Hepatocyte (in vitro differentiated cells): Measurements from ENCODE around the gene TMEM174.

Experiments
- EZH2 ChIP-seq: fragments of 200-600 bp; sonication (generic); IDR thresholded peaks from 2 replicates; pipeline ENCODE4 v1.6.1; 2016; ENCODE audit warnings: antibody characterized with exemption, mild to moderate bottlenecking, borderline replicate concordance
- EZH2phosphoT487 ChIP-seq: fragments of 200-600 bp; sonication (generic); IDR thresholded peaks from one replicate; pipeline ENCODE4 v1.6.1; 2018; ENCODE audit warnings: antibody characterized with exemption, mild to moderate bottlenecking, low read depth, moderate library complexity; ENCODE audit not compliant: unreplicated experiment, severe bottlenecking
- TF ChIP-seq, protein P1 (sequence below): fragments of 200-600 bp; sonication (generic); IDR thresholded peaks from 2 replicates; pipeline ENCODE4 v1.5.1; 2016; ENCODE audit warnings: antibody characterized with exemption, mild to moderate bottlenecking; ENCODE audit not compliant: poor library complexity

DNA sequence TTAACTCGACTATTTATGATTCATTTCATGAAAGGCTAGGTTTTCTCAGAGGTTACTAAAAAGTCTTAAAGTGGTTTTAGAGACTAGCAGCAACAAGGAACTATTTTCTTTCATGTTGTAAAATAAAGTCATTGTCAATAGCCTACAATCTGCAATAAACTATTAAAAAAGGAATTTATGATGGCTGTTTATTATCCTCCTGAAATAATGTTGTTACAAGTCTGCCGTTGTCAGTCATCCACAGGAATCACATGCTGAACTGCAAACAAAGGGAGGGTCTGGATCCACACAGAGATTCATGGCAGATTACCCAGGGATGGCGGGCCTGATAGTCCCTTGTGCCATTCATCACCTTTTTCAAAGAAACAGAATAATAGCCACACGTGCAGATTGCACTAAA, 49.2 kb downstream of the TMEM174 start:
- TF ChIP-seq, protein P1, sequence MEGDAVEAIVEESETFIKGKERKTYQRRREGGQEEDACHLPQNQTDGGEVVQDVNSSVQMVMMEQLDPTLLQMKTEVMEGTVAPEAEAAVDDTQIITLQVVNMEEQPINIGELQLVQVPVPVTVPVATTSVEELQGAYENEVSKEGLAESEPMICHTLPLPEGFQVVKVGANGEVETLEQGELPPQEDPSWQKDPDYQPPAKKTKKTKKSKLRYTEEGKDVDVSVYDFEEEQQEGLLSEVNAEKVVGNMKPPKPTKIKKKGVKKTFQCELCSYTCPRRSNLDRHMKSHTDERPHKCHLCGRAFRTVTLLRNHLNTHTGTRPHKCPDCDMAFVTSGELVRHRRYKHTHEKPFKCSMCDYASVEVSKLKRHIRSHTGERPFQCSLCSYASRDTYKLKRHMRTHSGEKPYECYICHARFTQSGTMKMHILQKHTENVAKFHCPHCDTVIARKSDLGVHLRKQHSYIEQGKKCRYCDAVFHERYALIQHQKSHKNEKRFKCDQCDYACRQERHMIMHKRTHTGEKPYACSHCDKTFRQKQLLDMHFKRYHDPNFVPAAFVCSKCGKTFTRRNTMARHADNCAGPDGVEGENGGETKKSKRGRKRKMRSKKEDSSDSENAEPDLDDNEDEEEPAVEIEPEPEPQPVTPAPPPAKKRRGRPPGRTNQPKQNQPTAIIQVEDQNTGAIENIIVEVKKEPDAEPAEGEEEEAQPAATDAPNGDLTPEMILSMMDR = no peak
- no peak for TF ChIP-seq EZH2
- TF ChIP-seq EZH2phosphoT487 = no peak
